OCI-LY1 (cell line): ENCODE results near the gene IGFBPL1.

Experiments
- H2AFZ ChIP-seq: fragments of 200-600 bp; sonication (generic), shearing (Covaris generic); 2 replicates; pipeline ENCODE4 v1.6.0; 2014; ENCODE audit warnings: antibody characterized with exemption, mild to moderate bottlenecking, low read length
- H3F3A ChIP-seq: fragments of 200-600 bp; sonication (generic), shearing (Covaris generic); 2 replicates; pipeline ENCODE4 v1.6.0; 2014; ENCODE audit warnings: mild to moderate bottlenecking, antibody characterized with exemption, low read length, moderate library complexity; ENCODE audit not compliant: insufficient read depth
- H3K27ac ChIP-seq: fragments of 200-600 bp; sonication (generic); 2 replicates; pipeline ENCODE4 v1.5.1; 2014; ENCODE audit warnings: low read length, mixed run types, mild to moderate bottlenecking, low read depth; ENCODE audit not compliant: poor library complexity, severe bottlenecking
- H3K27me3 ChIP-seq: fragments of 200-600 bp; sonication (generic); 2 replicates; pipeline ENCODE4 v1.6.0; 2014; ENCODE audit warnings: antibody characterized with exemption, mild to moderate bottlenecking, low read length, moderate library complexity; ENCODE audit not compliant: insufficient read depth
- H3K36me3 ChIP-seq: fragments of 200-600 bp; sonication (generic); 2 replicates; pipeline ENCODE4 v1.6.1; 2014; ENCODE audit warnings: mild to moderate bottlenecking, antibody characterized with exemption, low read length, moderate library complexity, mixed read lengths; ENCODE audit not compliant: insufficient read depth
- H3K4me1 ChIP-seq: fragments of 200-600 bp; sonication (generic); 2 replicates; pipeline ENCODE4 v1.5.1; 2014; ENCODE audit warnings: mild to moderate bottlenecking, low read length, moderate library complexity; ENCODE audit not compliant: insufficient read depth, severe bottlenecking
- H3K4me2 ChIP-seq: fragments of 200-600 bp; sonication (generic), shearing (Covaris generic); 2 replicates; pipeline ENCODE4 v1.6.1; 2014; ENCODE audit warnings: low read length
- H3K4me3 ChIP-seq: fragments of 200-600 bp; sonication (generic); 2 replicates; pipeline ENCODE4 v1.5.1; 2014; ENCODE audit warnings: low read length, low read depth, mild to moderate bottlenecking, mixed read lengths; ENCODE audit not compliant: poor library complexity, severe bottlenecking
- H3K79me2 ChIP-seq: fragments of 200-600 bp; shearing (Covaris generic); 2 replicates; pipeline ENCODE4 v1.6.1; 2016; ENCODE audit warnings: mixed run types, low read length, mixed read lengths; ENCODE audit not compliant: insufficient read depth
- H3K9ac ChIP-seq: fragments of 200-600 bp; sonication (generic), shearing (Covaris generic); 2 replicates; pipeline ENCODE4 v1.6.1; 2014; ENCODE audit warnings: mild to moderate bottlenecking, low read length, mixed read lengths
- H3K9me2 ChIP-seq: fragments of 200-600 bp; sonication (generic), shearing (Covaris generic); 2 replicates; pipeline ENCODE4 v1.6.1; 2014; ENCODE audit warnings: low read depth, mild to moderate bottlenecking, low read length, mixed read lengths
- H3K9me3 ChIP-seq: fragments of 200-600 bp; shearing (Covaris generic); 2 replicates; pipeline ENCODE4 v1.6.1; 2014; ENCODE audit warnings: low read length, mixed read lengths
- H4K20me1 ChIP-seq: fragments of 200-600 bp; sonication (generic), shearing (Covaris generic); 2 replicates; pipeline ENCODE4 v1.6.0; 2016; ENCODE audit warnings: mild to moderate bottlenecking, low read length; ENCODE audit not compliant: insufficient read depth
- CTCF ChIP-seq: fragments of 200-600 bp; sonication (generic), shearing (Covaris generic); IDR thresholded peaks from 2 replicates; pipeline ENCODE4 v1.5.1; 2017; ENCODE audit warnings: mild to moderate bottlenecking, antibody characterized with exemption, low read length, moderate library complexity, mixed read lengths
- EZH2 ChIP-seq: fragments of 200-600 bp; sonication (generic), shearing (Covaris generic); IDR thresholded peaks from 2 replicates; pipeline ENCODE4 v1.8.0; 2017; ENCODE audit warnings: borderline replicate concordance, mixed run types, mild to moderate bottlenecking, antibody characterized with exemption, low read length, moderate library complexity, mixed read lengths

The IGFBPL1 gene

GRCh38 chr9:38428062-38428461 lies 3.8 kb upstream of the IGFBPL1 start:
- Histone ChIP-seq H3K36me3 (no peaks in the 10 kb centered on the region), H2AFZ (no peak overlapping the region), H3K9me2 (no peaks in the 10 kb centered on the region), H3F3A (no peaks in the 10 kb centered on the region), H3K4me1 (no peaks in the 10 kb centered on the region), H3K79me2 (no peaks in the 10 kb centered on the region), H3K9ac (no peak overlapping the region), H3K27me3 (no peaks in the 10 kb centered on the region; the same call in 1 of the 2 replicates), H4K20me1 (no peaks in the 10 kb centered on the region), H3K4me3 (no peak overlapping the region), H3K27ac (no peak overlapping the region), H3K4me2 (no peak overlapping the region), H3K9me3 (no peaks in the 10 kb centered on the region)
- TF ChIP-seq CTCF (no peak), EZH2 (no peak)

GRCh38 chr9:38424918-38425317 lies 664 bp upstream of the IGFBPL1 start:
- Histone ChIP-seq H3K4me2 (no peak overlapping the region), H3K4me1 (no peaks in the 10 kb centered on the region), H3K4me3 (no peak overlapping the region)

DNA sequence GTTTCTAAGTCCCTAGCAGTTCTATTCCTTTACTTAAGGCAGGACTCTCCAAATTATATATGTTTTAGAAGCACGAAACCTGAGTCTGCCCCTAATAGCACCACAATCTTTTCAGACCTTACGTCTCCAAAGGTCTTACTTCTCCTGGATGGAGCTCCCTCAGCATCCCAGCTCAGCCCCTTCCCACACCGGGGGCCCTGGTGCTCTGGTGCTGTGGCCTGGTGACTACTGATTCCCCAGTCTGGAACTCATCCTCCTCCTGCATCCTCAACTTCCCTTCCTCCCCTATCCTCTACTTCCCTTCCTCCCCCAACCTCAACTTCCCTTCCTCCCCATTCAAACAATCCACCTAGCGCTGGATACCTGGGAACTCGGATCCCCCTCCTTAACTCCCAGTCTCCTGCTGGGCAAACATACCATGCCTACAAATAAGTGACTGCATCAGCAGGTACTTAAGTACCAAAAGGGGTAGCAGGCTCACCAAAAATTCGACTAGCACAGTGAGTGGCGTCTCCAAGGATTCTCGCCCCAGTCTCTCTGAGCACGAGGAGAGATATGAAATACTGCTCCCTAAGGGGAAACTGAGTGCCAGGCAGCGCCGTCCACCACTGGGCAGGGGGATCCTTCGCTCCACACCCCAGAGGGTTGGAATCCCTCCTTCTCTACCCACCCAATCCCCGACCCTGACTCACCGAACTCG lies 831 bp downstream of the IGFBPL1 start:
- H3K4me1 ChIP-seq: no peaks in the 10 kb centered on the region
- H3F3A ChIP-seq: no peaks in the 10 kb centered on the region
- no peak overlapping the region for H3K4me3 ChIP-seq
- no peak overlapping the region for H3K4me2 ChIP-seq
- H3K27ac ChIP-seq: no peak overlapping the region
- H2AFZ ChIP-seq: no peak overlapping the region
- no peak overlapping the region for H3K9ac ChIP-seq
- H3K27me3 ChIP-seq: no peaks in the 10 kb centered on the region; the same call in 1 of the 2 replicates
- H4K20me1 ChIP-seq: no peaks in the 10 kb centered on the region
- H3K36me3 ChIP-seq: no peaks in the 10 kb centered on the region
- TF ChIP-seq EZH2 (no peak), CTCF (no peak)
- H3K9me2 ChIP-seq: no peaks in the 10 kb centered on the region
- no peaks in the 10 kb centered on the region for H3K79me2 ChIP-seq
- no peaks in the 10 kb centered on the region for H3K9me3 ChIP-seq

More at GRCh38 chr9:38424918-38425317, 664 bp upstream of the IGFBPL1 start:
- H2AFZ ChIP-seq: no peak overlapping the region
- no peak overlapping the region for H3K27ac ChIP-seq
- H3F3A ChIP-seq: no peaks in the 10 kb centered on the region
- TF ChIP-seq EZH2 (no peak), CTCF (no peak)
- H3K9me2 ChIP-seq: no peaks in the 10 kb centered on the region
- no peaks in the 10 kb centered on the region for H3K9me3 ChIP-seq
- no peak overlapping the region for H3K9ac ChIP-seq
- H4K20me1 ChIP-seq: no peaks in the 10 kb centered on the region
- H3K36me3 ChIP-seq: no peaks in the 10 kb centered on the region
- H3K27me3 ChIP-seq: no peaks in the 10 kb centered on the region; the same call in 1 of the 2 replicates
- no peaks in the 10 kb centered on the region for H3K79me2 ChIP-seq
